ENCODE data around the gene SHROOM2.
A peak's percentile ranks its signal among the peaks of the same experiment; 100 is the strongest.

Gene SHROOM2

DNA sequence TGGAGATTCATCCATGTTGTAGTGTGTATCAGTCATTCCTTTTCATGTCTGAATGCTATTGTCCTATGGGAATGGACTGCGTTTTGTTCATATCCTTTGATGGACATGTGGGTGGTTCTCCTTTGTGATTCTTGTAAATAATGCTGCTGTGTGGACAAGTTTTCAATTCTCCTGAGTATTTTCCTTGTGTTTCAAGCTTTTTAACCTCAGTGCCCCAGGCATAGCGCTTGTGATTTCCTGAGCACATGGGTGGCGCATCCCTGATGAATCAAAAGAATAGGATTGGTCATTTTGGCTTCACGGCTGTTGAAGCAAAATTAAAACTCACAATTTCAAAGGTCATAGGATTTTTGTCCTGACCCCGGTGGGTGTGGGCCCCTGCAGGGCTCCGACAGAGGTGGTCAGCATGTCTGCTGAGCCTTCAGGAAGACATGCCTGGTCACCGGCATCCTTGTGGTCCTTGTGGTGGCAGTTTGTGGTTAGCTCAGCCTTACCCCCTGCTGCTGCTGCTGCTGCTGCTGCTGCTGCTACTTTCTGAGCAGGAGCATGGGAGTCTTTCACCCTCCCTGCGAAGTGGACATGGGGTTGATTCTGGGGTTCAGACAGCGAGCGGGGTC is 30.0 kb downstream of the SHROOM2 start:
- Histone ChIP-seq H3K4me2 (peak overlapping the region; percentile 14 to 56 (median 34); a peak in 20 of 22 replicates), H3K27me3 (peaks cover 0 to 10% (median 0%) of the 10 kb centered on the region in 11 experiments; a peak in 2 of 22 replicates), H3K4me3 (no peak overlapping the region), H3K27ac (no peak overlapping the region), H3K4me1 (peaks cover 4 to 10% (median 7%) of the 10 kb centered on the region in 10 experiments; a peak in 17 of 20 replicates), H4K20me1 (no peaks in the 10 kb centered on the region), H3K9me3 (replicated peaks in 1 of 11) (0 out of 22 replicates have a peak, but pooled peaks cover 0 to 4% (median 0%) of the 10 kb centered on the region in 11 experiments), H3K9ac (no peak overlapping the region), H3K36me3 (no peaks in the 10 kb centered on the region)
- no peak for TF ChIP-seq Cebpa-rat (IDR thresholded peaks at IDR 0.05)

DNA sequence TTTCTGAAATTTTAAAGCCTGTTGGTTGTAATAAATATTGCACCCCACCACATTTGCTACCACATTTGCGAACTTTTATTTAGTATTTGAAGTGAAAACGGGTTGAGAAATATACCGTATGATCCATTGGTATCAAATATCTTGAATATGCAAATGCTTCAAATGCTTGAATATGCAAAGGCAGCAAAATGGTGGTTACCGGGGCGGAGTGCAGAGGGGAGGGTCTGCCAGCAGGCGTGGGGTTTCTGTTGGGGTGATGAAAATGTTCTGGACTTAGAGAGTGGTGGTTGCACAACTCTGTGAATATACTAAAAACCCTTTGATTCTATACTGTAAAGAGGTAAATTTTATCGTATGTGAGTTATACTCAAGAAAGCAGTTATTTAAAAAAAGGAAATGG is 35.3 kb downstream of the SHROOM2 start:
- no peak for TF ChIP-seq Cebpa-rat (IDR thresholded peaks at IDR 0.05)
- Histone ChIP-seq H3K4me1 (peaks cover under 1 to 4% (median 2%) of the 10 kb centered on the region in 10 experiments; a peak in 17 of 20 replicates), H3K4me3 (no peak overlapping the region), H3K27me3 (peaks cover 0 to 3% (median 0%) of the 10 kb centered on the region in 11 experiments; a peak in 2 of 22 replicates), H4K20me1 (no peaks in the 10 kb centered on the region; a peak in 1 of 22 replicates), H3K4me2 (no peak overlapping the region), H3K36me3 (no peaks in the 10 kb centered on the region), H3K9ac (no peak overlapping the region), H3K27ac (no peak overlapping the region), H3K9me3 (replicated peaks in 1 of 11) (no peaks in the 10 kb centered on the region)

DNA sequence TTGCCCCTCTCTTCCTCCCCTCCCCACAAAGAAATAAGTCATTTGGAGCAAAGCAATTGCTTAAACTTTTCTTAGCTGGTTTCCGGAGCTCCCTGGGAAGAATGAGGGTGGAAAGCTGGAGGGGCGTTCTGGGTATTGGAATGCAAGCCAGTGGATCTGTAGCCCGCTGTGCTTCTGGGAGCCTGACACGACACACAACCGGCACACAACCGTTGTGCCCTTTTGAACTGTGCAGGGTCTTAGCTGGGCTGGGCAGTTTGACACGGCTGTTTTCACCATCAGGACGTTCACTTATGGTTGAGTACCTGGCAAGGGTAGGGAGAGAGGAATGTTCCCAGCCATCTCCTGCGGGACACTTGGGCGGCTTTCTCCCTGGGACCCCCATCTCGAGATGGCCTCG is 38.3 kb downstream of the SHROOM2 start:
- no peak overlapping the region for H3K4me3 ChIP-seq
- no peaks in the 10 kb centered on the region; a peak in 1 of 22 replicates for H4K20me1 ChIP-seq
- H3K27ac ChIP-seq = no peak overlapping the region
- H3K36me3 ChIP-seq = no peaks in the 10 kb centered on the region
- H3K27me3 ChIP-seq = no peaks in the 10 kb centered on the region
- H3K4me2 ChIP-seq = no peak overlapping the region
- no peaks in the 10 kb centered on the region for H3K9me3 ChIP-seq (replicated peaks in 1 of 11)
- no peaks in the 10 kb centered on the region for H3K4me1 ChIP-seq
- no peak for TF ChIP-seq Cebpa-rat (IDR thresholded peaks at IDR 0.05)
- no peak overlapping the region for H3K9ac ChIP-seq

DNA sequence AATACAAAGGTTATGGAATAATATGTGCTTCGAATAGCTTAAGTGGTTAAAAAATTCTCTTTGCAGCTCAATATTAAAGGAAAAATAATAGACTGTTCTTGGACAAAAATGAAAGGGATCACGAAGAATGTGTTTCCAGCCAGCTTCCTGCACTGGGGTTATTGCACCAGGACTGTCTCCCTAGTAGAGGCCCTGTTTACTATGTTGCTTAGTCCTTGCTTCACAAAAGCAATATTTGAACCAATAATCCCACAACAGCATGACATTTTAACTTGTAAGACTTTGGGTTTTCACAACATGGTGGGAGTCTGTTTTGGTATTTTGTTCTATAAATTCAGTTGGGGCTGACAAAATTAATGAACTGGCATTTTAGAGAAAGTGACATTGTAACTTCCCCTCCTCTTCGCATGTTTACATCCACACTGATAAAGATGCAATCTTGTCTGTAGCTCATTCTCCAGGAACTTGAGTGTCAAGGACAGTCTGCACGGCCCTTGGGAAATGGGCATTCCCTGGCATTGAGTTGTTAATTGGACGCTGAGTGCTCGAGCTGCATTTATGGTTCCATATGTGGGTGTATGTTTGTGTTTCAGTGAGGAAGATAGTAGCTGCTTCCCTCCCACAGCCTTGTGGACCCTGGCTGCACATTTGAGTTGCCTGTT is 39.0 kb downstream of the SHROOM2 start:
- H3K9ac ChIP-seq = no peak overlapping the region
- H4K20me1 ChIP-seq = no peaks in the 10 kb centered on the region; a peak in 1 of 22 replicates
- TF ChIP-seq Cebpa-rat (IDR thresholded peaks at IDR 0.05) = no peak
- no peaks in the 10 kb centered on the region for H3K9me3 ChIP-seq (replicated peaks in 1 of 11)
- H3K27me3 ChIP-seq = no peaks in the 10 kb centered on the region
- no peak overlapping the region for H3K4me3 ChIP-seq
- no peak overlapping the region for H3K27ac ChIP-seq
- no peaks in the 10 kb centered on the region for H3K4me1 ChIP-seq
- H3K4me2 ChIP-seq = no peak overlapping the region
- H3K36me3 ChIP-seq = no peaks in the 10 kb centered on the region

DNA sequence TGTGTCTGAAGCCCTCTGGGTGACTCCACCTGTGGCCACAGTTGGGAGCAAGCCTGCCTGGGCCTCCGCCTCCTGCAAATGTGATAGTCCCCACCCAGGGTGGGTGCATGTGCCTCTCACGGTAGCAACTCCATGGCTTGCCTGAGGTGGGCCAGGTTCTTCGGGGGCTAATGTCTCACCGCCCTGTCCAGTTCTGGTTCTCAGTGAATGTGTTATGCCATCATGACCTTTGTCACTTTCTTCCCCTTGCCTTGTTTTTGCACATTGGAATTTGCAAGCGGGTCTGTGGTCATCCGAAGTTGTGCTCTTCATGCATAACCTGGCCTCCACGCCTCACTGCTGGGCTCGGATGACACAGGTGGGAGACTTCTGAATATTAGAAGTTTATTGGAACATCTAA is 39.7 kb downstream of the SHROOM2 start:
- no peak overlapping the region for H3K27ac ChIP-seq
- no peaks in the 10 kb centered on the region for H3K4me1 ChIP-seq
- no peak for TF ChIP-seq Cebpa-rat (IDR thresholded peaks at IDR 0.05)
- H3K9me3 ChIP-seq (replicated peaks in 1 of 11) = no peaks in the 10 kb centered on the region
- H3K27me3 ChIP-seq = no peaks in the 10 kb centered on the region
- H3K9ac ChIP-seq = no peak overlapping the region
- H3K4me3 ChIP-seq = no peak overlapping the region
- H3K36me3 ChIP-seq = no peaks in the 10 kb centered on the region
- no peak overlapping the region for H3K4me2 ChIP-seq
- no peaks in the 10 kb centered on the region; a peak in 1 of 22 replicates for H4K20me1 ChIP-seq

DNA sequence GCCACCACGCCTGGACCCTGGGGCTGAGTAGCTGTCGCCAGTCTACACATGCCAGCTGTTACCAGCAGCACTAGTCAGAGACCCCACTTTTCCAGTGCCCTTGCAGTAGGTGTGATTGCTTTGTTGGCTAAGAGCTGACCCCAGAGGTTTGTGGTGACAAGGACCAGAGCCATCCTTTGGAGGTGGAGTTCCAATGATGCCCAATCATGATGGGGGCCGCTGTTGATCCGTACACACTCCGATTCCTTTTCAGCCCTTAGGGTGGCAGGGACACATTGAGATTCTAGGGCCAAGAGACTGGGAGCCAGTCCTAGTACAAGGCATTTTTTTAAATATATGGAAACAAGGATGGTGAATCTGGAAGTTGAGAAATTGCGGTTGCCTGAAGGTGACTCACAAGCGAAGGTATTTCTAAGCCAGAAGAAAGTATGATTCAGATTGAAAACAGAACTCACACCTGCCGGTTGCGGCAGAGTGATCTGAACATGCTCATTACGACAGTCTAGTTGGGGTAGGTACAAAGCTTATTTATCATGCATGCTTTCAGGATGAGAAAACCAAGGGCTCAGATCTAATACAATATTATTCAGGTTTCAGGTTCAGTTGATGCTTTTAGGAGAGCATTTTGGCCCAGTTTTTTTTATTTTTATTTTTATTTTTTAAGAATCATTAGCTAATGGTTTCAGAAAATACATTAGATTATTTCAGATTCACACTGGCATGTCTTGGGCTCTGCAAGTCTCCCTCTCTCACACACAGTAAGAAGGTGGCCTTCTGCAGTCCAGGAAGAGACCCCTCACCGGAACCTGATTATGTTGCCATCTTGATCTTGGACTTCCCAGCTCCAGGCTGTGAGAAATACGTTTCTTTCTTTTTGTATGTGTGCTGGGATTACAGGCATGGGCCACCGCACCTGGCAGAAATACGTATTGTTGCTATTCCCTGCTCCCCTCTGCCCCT is 43.4 kb downstream of the SHROOM2 start:
- Histone ChIP-seq H3K27ac (no peak overlapping the region), H3K4me2 (no peak overlapping the region), H3K4me3 (no peak overlapping the region), H4K20me1 (no peaks in the 10 kb centered on the region; a peak in 1 of 22 replicates), H3K4me1 (peaks cover 0 to 15% (median 7%) of the 10 kb centered on the region in 10 experiments; a peak in 15 of 20 replicates), H3K27me3 (no peaks in the 10 kb centered on the region), H3K9ac (no peak overlapping the region), H3K36me3 (no peaks in the 10 kb centered on the region), H3K9me3 (replicated peaks in 1 of 11) (peaks cover 0 to 4% (median 0%) of the 10 kb centered on the region in 11 experiments; a peak in 3 of 22 replicates)
- TF ChIP-seq Cebpa-rat (IDR thresholded peaks at IDR 0.05) = no peak

DNA sequence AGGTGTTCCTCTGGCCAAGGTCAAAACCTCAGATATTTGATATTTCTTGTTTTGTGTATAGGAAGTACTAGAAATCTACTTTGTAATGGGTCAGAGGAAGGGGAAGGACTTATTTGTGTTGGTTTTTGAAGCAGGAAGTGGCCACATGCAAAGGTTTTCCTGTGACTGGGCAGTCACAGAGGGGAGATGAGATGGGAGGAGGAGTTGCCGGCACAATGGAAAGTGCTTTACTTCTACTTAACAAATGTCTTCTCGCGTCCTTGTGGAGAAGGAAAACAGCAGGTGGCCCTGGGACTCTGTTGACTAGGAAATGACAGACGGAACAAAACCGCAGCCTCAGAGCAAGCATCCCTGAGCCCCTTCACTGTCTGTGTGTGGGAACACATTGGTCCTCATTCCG is 46.6 kb downstream of the SHROOM2 start:
- Histone ChIP-seq H4K20me1 (no peaks in the 10 kb centered on the region; a peak in 1 of 22 replicates), H3K27ac (no peak overlapping the region; a peak in 1 of 22 replicates), H3K4me2 (peak overlapping the region in 9 of 11 experiments; percentile 0 to 72 (median 29); a peak in 12 of 22 replicates), H3K4me1 (peaks cover 0 to 15% (median 7%) of the 10 kb centered on the region in 10 experiments; a peak in 15 of 20 replicates), H3K9ac (no peak overlapping the region), H3K4me3 (no peak overlapping the region), H3K36me3 (no peaks in the 10 kb centered on the region), H3K9me3 (replicated peaks in 1 of 11) (peaks cover 0 to 4% (median 0%) of the 10 kb centered on the region in 11 experiments; a peak in 3 of 22 replicates), H3K27me3 (no peaks in the 10 kb centered on the region)
- TF ChIP-seq Cebpa-rat (IDR thresholded peaks at IDR 0.05) = no peak

DNA sequence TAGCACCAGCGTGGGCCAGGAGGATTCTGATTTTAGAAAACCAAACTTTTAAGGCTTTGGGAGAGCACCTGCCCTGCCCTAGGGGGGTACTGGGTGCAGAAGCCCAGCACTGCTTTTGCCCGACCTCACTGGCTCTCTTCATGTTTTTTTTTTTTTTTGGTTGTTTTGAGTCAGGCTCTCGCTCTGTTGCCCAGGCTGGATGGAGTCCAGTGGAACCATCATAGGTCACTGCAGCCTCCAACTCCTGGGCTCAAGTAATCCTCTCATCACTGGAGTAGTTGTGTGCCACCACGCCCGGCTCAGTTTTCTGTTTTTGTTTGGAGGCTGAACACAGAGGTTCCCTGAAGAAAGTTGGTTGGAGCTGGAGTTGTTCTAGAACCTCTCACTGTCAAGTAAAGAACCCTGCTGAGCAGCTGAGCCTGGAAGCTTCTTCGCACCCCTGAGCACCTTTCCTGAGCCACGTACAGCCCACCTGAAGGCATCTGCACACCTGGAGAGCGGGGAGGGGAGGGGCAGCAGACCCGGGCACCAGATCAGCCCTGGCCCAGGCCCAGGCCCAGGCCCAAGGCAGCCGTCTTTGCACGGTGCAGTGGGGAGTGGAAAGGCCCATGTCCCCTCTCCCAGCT is 49.5 kb downstream of the SHROOM2 start:
- no peaks in the 10 kb centered on the region; a peak in 1 of 22 replicates for H4K20me1 ChIP-seq
- TF ChIP-seq Cebpa-rat (IDR thresholded peaks at IDR 0.05) = no peak
- peaks cover 0 to 4% (median 0%) of the 10 kb centered on the region in 11 experiments; a peak in 3 of 22 replicates for H3K9me3 ChIP-seq (replicated peaks in 1 of 11)
- H3K4me1 ChIP-seq = peaks cover 0 to 23% (median 7%) of the 10 kb centered on the region in 10 experiments; a peak in 15 of 20 replicates
- H3K9ac ChIP-seq = no peak overlapping the region
- no peak overlapping the region for H3K4me2 ChIP-seq
- no peak overlapping the region for H3K4me3 ChIP-seq
- no peaks in the 10 kb centered on the region for H3K27me3 ChIP-seq
- no peak overlapping the region for H3K27ac ChIP-seq
- no peaks in the 10 kb centered on the region for H3K36me3 ChIP-seq
